ENCODE data around the gene SPZ1.

DNA sequence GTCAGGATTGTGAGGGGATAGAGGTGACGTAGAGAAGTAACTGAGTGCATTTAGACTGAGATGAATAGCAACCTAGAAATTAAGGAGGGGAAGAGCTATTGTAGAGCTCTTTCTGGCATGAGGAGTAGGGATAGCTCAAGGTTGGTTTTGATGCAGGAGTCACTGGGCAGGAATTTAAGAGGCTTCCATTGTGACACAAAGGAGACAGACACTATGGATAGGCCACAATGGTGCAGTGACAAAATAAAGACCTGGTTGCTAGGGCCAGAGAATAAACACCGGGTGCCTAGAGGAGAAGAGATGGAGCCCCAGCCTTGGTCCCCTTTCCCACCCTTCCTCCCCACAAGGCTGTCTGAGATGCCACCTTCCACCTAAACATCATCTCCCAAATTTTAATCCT lies at the start of gene SPZ1:
- TF ChIP-seq, protein P1, sequence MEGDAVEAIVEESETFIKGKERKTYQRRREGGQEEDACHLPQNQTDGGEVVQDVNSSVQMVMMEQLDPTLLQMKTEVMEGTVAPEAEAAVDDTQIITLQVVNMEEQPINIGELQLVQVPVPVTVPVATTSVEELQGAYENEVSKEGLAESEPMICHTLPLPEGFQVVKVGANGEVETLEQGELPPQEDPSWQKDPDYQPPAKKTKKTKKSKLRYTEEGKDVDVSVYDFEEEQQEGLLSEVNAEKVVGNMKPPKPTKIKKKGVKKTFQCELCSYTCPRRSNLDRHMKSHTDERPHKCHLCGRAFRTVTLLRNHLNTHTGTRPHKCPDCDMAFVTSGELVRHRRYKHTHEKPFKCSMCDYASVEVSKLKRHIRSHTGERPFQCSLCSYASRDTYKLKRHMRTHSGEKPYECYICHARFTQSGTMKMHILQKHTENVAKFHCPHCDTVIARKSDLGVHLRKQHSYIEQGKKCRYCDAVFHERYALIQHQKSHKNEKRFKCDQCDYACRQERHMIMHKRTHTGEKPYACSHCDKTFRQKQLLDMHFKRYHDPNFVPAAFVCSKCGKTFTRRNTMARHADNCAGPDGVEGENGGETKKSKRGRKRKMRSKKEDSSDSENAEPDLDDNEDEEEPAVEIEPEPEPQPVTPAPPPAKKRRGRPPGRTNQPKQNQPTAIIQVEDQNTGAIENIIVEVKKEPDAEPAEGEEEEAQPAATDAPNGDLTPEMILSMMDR (IDR thresholded peaks at IDR 0.05): no peak
- TF ChIP-seq POLR2A (IDR thresholded peaks at IDR 0.05; ENCODE audit: low read length) (no peak), CHD2 (IDR thresholded peaks at IDR 0.05; ENCODE audit: low read length, partially characterized antibody) (no peak), RFX5 (IDR thresholded peaks at IDR 0.05) (no peak), SMC3 (IDR thresholded peaks at IDR 0.05) (no peak), JUN (IDR thresholded peaks at IDR 0.05) (no peak), KDM5A (IDR thresholded peaks at IDR 0.05) (no peak), MYC (IDR thresholded peaks at IDR 0.05; ENCODE audit: borderline replicate concordance, low read length) (no peak), RAD21 (conservative IDR thresholded peaks at IDR 0.05 in 1 of 2, IDR thresholded peaks at IDR 0.05 in 1 of 2) (no peak)
- TF ChIP-seq, protein P2, sequence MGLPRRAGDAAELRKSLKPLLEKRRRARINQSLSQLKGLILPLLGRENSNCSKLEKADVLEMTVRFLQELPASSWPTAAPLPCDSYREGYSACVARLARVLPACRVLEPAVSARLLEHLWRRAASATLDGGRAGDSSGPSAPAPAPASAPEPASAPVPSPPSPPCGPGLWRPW (IDR thresholded peaks at IDR 0.05): no peak
- TF ChIP-seq, protein P3, sequence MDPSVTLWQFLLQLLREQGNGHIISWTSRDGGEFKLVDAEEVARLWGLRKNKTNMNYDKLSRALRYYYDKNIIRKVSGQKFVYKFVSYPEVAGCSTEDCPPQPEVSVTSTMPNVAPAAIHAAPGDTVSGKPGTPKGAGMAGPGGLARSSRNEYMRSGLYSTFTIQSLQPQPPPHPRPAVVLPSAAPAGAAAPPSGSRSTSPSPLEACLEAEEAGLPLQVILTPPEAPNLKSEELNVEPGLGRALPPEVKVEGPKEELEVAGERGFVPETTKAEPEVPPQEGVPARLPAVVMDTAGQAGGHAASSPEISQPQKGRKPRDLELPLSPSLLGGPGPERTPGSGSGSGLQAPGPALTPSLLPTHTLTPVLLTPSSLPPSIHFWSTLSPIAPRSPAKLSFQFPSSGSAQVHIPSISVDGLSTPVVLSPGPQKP (IDR thresholded peaks at IDR 0.05; ENCODE audit: low read depth, low read length): no peak
- TF ChIP-seq, protein P4, sequence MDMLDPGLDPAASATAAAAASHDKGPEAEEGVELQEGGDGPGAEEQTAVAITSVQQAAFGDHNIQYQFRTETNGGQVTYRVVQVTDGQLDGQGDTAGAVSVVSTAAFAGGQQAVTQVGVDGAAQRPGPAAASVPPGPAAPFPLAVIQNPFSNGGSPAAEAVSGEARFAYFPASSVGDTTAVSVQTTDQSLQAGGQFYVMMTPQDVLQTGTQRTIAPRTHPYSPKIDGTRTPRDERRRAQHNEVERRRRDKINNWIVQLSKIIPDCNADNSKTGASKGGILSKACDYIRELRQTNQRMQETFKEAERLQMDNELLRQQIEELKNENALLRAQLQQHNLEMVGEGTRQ (IDR thresholded peaks at IDR 0.05): no peak
- TF ChIP-seq, protein P5, sequence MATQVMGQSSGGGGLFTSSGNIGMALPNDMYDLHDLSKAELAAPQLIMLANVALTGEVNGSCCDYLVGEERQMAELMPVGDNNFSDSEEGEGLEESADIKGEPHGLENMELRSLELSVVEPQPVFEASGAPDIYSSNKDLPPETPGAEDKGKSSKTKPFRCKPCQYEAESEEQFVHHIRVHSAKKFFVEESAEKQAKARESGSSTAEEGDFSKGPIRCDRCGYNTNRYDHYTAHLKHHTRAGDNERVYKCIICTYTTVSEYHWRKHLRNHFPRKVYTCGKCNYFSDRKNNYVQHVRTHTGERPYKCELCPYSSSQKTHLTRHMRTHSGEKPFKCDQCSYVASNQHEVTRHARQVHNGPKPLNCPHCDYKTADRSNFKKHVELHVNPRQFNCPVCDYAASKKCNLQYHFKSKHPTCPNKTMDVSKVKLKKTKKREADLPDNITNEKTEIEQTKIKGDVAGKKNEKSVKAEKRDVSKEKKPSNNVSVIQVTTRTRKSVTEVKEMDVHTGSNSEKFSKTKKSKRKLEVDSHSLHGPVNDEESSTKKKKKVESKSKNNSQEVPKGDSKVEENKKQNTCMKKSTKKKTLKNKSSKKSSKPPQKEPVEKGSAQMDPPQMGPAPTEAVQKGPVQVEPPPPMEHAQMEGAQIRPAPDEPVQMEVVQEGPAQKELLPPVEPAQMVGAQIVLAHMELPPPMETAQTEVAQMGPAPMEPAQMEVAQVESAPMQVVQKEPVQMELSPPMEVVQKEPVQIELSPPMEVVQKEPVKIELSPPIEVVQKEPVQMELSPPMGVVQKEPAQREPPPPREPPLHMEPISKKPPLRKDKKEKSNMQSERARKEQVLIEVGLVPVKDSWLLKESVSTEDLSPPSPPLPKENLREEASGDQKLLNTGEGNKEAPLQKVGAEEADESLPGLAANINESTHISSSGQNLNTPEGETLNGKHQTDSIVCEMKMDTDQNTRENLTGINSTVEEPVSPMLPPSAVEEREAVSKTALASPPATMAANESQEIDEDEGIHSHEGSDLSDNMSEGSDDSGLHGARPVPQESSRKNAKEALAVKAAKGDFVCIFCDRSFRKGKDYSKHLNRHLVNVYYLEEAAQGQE (IDR thresholded peaks at IDR 0.05): no peak

All from A549 (cell line).